GM18870 (cell line): ENCODE results near the gene KIF2B.
"Not testable (repeated sequence)": the region's sequence is repeated elsewhere in the genome, so short reads cannot be mapped to it uniquely, and the experiment has no call there.

ENCODE experiments used
- ATAC-seq: cut with Tn5 transposase; IDR thresholded peaks from one replicate; pipeline ENCODE4 v1.9.1; 2021; ENCODE audit warnings: moderate library complexity; ENCODE audit not compliant: unreplicated experiment

Gene KIF2B, protein sequence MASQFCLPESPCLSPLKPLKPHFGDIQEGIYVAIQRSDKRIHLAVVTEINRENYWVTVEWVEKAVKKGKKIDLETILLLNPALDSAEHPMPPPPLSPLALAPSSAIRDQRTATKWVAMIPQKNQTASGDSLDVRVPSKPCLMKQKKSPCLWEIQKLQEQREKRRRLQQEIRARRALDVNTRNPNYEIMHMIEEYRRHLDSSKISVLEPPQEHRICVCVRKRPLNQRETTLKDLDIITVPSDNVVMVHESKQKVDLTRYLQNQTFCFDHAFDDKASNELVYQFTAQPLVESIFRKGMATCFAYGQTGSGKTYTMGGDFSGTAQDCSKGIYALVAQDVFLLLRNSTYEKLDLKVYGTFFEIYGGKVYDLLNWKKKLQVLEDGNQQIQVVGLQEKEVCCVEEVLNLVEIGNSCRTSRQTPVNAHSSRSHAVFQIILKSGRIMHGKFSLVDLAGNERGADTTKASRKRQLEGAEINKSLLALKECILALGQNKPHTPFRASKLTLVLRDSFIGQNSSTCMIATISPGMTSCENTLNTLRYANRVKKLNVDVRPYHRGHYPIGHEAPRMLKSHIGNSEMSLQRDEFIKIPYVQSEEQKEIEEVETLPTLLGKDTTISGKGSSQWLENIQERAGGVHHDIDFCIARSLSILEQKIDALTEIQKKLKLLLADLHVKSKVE

DNA sequence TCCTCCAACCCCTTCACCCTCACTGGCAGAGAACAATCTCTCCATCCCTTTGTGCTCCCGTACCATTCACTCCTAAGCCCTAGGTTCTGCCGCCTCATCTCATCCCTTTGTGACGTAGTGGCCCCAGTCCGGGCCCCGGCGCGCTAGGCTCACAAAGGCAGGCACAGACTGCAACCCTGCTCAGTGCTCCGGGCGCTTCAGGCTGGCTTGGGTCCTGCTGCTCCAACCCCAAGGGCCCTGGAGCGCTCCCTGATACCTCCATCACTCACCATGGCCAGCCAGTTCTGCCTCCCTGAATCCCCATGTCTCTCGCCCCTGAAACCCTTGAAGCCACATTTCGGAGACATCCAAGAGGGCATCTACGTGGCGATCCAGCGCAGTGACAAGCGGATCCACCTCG, at the start of gene KIF2B:
Gene KIF2B (plus strand): TSS at position 164 of the 400 bp plus-strand sequence. CDS start 107 bp downstream, at position 271.
- ATAC-seq: no peak

DNA sequence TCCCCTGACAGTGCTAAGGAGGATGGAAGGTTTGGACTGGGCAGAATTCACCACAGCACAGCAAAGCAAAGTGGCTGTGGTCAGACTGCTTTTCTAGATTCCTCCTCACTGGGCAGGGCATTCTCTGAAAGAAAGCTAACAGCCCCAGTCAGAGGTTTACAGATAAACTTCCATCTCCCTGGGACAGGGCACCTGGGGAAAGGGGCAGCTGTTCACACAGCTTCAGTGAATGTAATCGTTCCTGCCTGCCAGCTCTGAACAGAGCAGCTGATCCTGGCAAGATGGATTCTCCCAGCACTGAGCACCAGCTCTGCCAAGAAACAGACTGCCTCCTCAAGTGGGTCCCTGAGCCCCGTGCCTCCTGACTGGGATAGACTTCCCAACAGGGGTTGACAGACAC, 42.4 kb upstream of the KIF2B start:
- ATAC-seq: no peak

DNA sequence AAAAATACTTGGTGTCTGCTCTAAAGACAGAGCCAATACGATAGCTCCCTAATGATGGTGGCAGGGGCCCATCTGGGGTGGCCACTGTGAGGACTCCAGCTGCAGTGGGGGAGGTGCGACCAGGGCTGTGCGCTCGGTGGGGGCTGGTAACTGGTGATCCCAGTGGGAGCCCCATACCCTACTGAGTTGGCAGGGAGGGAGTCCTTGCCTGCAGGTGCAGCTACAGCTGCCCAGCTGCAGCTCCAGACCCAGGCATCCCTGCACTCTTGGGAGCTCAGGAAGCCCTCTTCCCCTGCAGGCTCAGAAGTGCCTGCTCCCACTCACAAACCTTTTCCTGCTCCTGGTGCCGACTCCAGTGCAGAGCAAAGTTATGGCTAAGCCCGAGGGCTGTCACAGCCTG, 31.2 kb upstream of the KIF2B start:
- ATAC-seq: no peak

DNA sequence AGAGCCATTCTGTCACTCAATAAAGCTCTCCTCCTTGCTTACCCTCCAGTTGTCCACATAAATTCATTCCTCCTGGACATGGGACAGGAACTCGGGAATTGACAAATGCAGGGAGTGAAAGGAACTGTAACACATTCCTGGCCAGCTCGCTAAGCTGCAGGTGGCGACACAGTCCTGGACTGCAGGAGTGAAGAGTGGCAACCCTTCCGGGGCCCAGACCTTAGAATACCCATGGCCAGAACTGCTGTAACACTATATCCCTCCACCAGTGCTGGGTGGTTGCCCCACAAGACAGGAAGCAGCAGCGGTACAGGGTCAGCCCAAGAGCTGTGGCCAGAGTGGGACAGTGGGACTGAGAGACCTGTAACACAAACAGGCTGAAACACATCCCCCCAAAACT, 30.3 kb upstream of the KIF2B start:
- no peak for ATAC-seq

DNA sequence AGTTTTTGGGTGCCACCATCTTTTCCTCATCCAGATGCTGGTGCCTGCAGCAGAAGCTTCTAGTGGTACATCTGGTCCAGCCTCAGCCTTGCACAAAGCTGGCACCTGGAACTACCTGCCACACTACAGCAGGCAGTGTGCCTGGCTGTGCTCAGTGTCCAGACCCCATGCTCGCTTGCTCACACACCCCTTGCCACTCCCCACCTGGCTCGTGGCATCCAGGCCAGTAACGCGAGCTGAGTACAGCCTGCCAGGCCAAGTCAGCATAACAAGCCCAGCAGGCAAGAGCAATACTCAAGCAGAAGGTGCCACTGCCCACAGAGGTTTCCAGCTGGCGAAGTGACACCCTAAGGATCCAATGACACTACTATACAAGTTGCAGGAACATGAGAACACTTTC, 29.7 kb upstream of the KIF2B start:
- no peak for ATAC-seq

DNA sequence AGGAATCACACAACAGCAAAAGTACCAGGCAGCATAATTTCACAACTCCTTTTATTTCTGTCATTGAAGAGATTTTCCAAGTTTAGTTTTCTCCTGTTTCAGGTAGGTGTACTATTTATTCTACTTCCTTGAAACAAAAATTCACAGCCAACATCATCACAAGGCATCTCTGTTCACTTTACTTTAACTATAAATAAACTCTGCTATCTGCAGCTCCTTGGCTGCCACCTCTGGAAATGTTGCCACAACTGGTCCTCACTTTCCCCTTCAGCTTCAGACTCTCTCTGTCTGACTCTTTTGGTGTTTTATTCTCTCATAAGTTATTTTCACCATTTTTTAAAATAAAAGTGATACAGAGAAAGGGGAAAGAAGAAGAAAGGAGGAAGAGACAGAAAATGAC, 27.9 kb upstream of the KIF2B start:
- no peak for ATAC-seq

DNA sequence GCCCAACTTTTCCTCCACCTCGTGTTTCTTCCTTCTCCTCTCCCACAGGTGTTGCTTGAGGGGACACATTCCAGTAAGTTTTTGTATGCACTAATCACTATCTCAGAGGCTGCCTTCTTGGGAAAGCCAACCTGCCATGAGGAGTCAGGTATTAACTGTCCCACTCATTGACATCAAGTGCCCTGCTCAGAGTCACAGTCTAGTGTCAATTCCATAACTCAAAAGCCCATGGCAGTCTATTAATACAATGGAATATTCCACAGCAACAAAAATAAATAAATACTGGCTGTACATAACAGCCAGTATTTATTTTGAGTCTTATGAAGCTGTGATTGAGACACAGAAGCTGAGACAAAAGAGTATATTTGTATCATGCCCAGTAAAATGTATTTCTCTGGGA, 26.1 kb upstream of the KIF2B start:
- ATAC-seq: no peak

DNA sequence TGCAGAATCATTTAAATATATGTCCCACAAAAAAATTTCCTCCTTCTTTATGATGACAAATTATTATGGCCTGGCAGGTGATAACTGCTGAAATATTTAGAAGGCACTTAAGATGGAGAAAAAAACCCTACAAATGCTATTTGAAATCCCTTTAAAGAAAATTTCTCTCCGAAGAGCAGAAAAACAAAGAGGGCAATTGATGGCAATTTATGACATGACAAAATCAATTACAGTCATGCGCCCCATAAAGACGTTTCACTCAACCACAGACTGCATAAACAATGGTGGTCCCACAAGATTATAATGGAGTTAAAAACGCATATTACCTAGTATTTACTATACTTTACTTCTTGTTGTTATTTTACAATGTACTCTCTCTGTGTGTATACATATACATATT, 25.2 kb upstream of the KIF2B start:
- ATAC-seq: no peak

DNA sequence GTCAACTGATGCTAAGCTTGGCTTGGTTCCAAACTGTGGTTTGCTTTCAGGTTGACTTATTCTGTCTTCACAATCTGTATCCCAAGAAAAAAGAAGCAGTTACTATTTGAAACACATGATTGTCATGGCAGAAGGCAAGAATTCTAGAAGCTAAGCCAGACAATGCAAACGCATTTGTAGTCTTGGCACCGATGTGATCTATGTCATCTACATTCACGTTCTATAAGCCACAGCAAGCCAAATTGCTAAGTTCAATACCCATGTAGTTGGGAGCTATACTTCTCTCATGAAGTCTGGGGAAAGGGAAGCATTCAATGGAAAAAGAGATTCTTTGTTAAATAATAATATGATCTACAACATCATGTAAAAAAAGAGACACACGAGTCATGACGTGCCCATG, 18.3 kb upstream of the KIF2B start:
- ATAC-seq: no peak

DNA sequence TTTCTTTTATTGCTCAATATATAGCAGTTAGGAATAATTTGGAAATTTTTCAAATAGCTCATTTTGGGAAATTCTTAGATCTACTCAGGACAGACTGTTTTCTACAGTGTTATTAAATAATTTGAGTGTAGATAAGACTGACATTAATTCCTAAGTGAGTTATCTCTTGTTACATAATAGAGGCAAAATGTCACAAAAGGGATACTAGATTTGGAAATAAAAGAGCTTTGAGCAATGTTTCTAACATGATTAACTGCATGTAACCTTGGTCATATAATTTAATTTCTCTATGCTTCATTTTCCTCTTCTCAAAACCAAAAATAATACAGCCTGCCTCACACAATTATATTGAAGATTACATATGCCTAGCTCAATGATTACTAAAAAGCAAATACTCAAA, 16.3 kb upstream of the KIF2B start:
- ATAC-seq: no peak

DNA sequence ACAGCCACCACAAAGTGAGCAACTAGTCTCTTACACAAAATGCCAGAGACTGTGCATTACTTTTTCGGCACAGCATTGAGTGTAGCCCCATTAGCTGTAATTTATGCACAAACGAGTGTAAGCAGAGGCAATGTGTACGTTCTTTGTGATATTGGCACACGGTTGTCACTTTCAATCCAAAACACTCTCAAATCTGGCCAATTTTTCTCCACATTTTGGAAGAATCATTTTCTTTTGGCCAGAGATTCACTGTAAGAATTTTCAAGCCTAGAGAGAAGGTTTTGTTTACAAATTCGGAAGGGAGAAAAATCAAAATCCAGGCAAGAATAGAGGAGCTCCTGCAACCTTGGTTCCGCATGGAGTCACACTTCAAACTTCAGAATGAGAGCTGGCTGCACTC, 15.4 kb upstream of the KIF2B start:
- ATAC-seq: no peak

DNA sequence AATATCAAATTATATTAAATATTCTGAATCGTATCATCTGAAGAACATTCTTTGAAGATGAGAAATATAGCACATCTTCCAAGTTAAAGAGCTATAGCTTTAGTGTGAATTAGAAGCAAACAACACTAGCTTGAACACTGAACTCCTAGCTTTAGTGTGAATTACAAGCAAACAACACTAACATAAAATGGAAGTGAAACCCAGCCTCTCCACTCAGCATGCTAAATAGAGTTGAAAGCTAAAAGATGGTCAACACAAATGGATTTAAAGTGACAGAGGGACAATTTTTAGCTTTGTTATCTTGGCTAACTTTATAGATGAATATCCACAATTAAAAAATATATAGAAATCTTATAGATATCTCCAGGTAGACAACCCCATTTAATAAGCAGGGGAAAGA, 4.5 kb upstream of the KIF2B start:
- no peak for ATAC-seq

DNA sequence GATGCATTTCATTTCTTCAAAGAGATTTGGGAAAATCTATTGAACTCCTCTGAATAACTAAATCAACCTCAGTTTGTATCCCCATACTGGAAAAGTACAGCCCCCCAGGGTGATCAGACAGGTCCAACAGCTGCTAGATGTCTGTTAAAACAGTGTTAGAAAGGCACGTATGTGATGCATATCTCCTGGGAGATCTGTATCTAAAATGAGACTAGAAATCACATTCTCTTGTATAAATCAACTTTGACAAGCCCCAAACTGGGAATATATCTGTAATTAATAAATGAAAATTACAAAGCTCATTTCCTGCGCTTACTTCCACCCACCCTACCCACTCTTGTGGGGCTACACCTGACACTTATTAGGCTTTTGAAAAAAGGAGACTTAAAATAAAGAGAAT, 3.8 kb upstream of the KIF2B start:
- no peak for ATAC-seq

DNA sequence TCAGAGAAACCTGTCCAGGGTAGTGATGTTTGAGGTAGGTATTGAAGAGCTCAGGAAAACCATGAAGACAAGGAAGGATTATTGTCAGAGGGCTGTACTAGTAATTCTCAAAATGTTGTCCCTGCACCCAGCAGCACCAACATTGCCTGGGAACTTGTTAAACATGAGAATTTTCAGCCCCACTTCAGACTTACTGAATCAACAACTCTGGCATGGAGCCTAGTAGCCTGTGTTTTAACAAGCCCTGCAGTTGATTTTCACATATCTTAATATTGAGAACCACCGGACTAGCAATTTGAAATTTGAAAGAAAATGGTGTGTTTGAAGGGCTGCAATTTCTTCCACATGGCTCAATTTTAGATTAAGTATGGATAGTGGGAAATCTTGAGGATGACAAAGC, 2.8 kb upstream of the KIF2B start:
- no peak for ATAC-seq

DNA sequence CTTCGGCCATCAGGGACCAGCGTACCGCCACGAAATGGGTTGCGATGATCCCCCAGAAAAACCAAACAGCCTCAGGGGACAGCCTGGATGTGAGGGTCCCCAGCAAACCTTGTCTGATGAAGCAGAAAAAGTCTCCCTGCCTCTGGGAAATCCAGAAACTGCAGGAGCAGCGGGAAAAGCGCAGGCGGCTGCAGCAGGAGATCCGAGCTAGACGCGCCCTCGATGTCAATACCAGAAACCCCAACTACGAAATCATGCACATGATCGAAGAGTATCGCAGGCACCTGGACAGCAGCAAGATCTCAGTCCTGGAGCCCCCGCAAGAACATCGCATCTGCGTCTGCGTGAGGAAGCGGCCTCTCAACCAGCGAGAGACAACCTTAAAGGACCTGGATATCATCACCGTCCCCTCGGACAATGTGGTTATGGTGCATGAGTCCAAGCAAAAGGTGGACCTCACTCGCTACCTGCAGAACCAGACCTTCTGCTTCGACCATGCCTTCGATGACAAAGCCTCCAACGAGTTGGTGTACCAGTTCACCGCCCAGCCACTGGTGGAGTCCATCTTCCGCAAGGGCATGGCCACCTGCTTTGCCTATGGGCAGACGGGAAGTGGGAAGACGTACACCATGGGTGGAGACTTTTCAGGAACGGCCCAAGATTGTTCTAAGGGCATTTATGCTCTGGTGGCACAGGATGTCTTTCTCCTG, 769 bp downstream of the KIF2B start:
- ATAC-seq: no peak

DNA sequence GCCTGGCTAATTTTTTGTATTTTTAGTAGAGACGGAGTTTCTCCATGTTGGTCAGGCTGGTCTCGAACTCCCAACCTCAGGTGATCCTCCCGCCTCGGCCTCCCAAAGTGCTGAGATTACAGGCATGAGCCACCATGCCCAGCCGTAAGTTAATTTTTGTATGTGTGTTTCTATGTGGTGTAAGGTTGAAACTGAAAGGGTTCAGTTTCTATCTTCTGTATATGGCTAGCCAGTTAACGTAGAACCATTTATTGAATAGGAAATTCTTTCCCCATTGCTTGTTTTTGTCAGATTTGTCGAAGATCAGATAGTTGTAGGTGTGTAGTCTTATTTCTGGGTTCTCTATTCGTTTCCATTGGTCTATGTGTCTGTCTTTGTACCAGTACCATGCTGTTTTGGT, 12.0 kb downstream of the KIF2B start:
- ATAC-seq: not testable (repeated sequence)

DNA sequence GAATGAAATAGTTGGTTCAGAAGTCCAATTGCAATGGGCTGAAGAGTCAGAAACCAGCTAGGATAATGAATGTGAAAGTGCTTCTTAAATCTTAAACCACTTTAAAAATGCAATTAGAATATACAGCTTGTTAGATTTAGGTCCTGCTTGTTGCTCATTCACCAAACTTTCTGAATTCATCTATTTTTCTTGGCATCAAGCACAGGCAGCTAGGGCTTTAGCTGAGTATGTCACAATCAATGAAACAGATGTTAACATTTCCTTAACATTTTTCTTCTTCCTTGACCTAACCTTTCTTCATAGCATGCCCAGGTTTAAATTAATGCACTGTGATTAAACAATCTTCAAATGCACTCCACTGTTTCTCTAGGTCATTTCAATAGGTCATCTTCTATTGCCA, 14.4 kb downstream of the KIF2B start:
- ATAC-seq: no peak

DNA sequence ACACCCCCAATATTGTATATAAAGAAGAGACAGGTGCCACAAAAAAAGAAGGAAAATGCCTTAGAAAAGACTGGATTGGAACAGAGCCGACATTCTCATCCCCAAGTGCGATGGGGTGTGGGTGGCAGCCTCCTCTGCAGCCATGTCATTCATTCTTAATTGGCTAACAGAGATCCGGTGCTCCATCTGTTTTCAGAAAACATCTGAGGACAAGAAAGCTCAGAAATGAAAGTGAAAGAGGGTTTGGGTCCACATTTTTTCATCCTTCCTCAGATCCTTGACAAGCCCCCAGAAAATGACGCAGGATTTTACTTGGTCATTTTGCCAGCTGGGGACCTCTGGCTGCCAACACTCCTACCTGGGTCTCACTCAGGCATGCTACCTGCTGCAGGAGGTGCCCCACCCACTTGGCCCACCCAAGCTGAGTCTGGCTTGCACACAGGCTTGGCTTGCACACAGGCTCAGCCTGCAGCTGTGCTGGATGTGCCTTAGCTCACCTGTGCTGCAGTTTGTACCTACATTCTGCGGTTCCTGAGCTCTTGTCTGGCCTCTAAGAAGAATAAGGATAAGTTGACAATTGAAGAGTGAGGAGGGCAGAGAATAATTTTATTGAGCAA, 21.9 kb downstream of the KIF2B start:
- no peak for ATAC-seq

DNA sequence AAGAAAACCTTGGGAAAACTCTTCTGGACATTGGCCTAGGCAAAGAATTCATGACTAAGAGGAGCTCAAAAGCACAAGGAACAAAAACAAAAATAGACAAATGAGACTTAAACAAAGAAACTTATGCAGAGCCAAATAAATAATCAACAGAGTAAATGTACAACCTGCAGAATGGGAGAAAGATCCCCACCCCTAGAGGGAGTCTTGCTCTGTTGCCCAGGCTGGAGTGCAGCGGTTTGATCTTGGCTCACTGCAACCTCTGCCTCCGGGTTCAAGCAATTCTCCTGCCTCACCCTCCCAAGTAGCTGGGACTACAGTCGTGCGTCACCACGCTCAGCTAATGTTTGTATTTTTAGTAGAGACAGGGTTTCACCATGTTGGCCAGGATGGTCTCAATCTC, 48.4 kb downstream of the KIF2B start:
- not testable (repeated sequence) for ATAC-seq
